T-helper 2 cell (primary cell): ENCODE results near the gene PDHB.
A peak's percentile ranks its signal among the peaks of the same experiment; 100 is the strongest.

ENCODE experiments used
- DNase-seq, 5 experiments: peaks; one replicate each; pipeline versions ENCODE4 v3.0.0 to v3.0.0-alpha.2; 2012 to 2022

PDHB gene

GRCh38 chr3:58398669-58399333, 34.8 kb downstream of the PDHB start:
- no peak for DNase-seq

DNA sequence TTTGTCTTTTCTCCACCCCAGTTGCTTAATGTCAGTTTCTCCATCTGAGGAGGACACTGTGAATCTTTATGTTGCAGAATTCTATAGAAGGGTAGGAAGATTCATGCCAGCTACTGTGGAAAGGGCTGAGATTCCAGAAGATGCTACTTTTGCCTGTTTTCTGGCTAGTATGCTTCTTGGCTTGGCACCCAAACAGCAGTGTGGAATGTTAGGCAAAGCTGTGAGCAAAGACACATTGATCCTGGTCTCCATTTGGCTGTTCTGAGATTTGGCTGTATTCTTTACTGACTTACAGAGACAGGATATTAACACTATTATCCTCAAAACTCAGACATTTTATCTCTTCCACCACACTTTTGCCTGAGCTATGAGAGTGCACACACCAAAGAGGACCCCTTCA, 39.3 kb downstream of the PDHB start:
- DNase-seq: no peak

- no peak for DNase-seq
Measured at GRCh38 chr3:58392181-58392580, 41.5 kb downstream of the PDHB start.

DNA sequence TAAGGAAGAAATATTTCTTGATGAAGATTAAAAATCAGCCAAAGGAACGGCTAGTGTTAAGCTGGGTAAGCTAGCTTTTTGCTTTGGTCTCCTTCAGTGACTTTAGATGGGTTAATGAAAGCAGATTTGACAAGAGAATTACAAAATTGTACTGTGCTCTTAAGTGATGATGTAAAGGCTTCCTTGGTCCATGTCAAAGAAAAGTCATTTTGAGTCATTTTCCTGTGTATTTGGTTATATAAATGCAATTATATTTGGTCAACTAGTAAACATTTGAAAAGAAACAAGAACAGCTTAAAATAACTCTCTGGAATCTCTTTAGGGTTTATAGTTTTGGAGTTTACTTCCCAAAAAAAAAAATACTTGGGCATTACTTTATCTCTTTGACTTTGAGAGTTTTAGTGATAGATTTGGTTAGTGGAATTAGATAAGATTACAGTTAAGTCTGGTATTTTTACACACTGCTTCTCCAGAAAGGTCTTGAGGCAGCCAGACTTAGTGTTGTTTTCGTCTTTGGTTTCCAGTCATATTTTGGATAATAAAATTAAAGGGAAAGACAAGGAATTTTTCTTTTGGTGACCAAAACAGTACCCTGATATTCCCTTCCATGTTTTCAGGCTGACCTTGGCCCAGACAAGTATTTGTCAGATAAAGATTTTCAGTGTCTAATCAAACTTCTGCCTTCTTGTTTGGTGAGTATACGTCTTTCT, 42.3 kb downstream of the PDHB start:
- no peak for DNase-seq

DNA sequence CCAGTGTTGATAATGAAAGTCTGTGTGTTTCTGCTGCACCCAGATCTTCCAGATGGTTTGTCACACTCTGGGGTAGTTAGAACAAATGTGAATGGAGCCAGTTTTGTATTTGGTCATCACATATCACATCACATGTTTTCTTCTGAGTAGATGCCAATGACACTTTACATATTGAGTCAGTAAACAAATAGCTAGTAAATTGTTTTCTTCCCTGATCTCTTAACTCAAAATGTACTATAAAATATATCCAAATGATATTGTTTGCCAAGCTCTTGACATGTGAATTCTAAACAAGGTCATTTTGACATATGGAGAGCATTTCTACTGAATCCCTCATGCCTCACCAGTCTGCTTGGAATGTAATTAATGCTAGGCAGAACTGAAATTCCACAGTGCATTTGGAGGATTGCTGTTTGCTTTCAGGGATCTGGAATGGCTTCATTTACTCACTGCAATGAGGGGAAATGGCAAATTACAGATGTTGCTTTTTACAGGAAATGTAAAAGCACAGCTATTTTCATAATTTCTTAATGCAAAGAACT, 45.0 kb downstream of the PDHB start:
- peak in 1 of 5 experiments; percentile 19 for DNase-seq

- no peak for DNase-seq
Measured at GRCh38 chr3:58387650-58388546, 45.7 kb downstream of the PDHB start.

DNA sequence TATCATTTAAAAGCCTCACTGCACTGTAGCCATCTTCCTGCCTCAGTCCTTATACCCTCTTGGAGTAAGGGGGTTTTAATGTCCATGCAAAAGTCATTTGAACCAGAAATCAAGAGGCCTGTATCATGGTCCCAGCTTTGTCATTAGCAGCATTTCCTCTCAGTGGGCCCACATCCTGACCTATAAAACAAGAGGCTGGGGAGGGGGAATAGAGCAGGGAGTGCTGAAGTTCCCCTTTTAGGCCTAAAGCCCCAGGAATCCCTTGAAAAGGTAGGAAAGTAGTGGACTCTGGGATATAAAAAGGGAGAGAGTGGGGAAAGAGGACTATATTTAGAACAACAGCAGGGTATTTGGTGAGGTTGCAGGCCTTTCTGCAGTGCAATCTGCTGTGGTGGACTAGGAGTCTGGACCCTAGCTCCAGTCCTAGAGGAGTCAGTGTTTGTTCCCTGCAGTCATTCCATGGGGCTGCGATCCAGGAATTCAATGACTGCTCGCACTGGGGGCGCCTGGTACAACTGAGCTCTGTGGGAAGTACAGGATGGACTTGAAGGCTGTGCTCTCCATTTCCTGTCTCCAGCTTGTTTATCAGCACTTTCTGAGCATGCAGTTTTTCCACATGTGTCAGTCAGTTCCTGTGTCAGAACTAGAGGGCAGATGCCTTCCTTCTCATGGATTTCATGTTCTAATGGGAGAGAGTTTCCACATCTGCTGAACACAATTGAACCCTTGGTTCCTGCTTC, 46.8 kb downstream of the PDHB start:
- no peak for DNase-seq

DNA sequence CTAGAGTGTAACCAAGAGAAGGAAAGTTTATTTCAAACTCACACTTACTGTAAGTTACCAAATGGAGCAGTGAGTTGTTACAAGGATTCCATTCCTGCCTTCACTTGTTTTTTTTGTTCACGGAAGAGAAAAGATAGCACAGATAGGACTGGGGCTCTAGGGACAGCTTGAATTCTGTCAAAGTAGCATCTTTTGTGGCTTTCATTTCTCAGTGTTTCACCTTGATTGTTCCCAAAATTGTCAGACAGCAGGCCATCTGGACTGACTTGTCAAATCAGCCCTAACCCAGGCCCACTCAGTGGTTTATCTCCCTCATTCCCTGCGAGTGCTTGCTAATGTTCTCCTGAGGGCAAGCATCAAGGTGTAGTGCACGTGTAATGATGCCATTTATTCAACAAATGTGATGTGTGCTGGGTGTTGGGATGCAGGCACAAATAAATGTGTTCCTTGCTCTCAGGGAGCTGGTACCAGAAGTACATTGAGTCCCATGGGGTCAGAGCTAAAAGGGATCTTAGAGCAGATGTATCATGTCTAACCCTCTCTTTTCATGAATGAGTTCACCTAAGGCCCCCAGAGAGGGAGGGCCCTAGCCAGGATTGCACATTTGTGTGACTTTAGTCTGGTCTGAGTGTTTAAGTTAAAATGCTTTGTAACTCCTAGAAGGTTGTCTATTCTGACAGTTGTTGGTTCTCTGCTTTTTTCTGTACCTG, 49.1 kb downstream of the PDHB start:
- no peak for DNase-seq

- DNase-seq: no peak
Measured at GRCh38 chr3:58383904-58384303, 49.7 kb downstream of the PDHB start.

- DNase-seq: no peak
Measured at GRCh38 chr3:58383476-58383875, 50.2 kb downstream of the PDHB start.

DNA sequence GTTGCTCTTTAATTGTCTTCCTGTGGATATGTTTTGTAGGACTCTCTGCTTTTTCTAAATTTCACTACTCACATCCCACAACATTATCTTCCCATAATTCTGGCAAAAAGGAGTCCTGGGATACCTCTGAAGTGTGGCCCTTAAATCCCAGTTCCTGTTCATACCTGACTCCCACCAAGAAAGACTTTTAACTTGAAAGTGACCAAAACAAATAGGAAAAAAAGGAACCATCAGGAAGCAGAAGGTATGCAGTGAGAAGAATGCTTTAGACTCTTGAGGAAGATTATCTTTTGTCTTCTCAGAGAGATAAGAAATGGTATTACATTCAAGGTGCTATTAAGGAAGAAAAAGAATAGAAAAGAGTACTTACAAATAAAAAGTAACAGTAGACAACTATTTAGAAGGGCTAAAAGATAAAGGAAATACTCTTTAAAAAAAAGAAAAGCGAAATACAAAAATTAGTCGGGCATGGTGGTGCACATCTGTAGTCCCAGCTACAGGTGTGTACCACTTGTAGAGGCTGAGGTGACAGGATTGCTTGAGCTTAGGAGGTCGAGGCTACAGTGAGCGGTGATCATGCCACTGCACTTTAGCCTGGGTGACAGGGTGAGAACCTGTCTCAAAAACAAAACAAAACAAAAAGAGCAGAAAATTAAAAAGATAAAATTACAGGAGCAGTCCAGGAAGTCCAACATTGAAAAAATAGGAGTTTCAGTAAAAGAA, 54.1 kb downstream of the PDHB start:
- DNase-seq: no peak

DNA sequence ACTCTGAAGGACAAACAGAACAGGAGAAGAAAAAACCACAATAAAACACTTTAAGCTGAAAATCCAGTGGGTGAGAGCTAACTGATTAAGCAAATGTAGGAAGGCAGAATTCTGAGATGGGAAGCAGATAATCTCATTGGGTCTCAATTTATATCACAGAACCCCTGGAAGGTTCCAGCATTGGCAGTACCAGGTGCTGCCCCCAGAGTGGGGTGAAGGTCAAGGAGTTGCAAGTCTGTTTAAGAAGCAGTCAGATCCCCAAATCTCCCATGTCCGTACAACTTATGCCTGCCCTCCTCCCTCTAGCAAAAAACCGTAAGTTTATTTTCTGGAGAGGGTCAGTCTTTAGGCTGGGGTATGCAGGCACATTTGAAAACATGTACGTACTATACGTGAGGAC, 55.9 kb downstream of the PDHB start:
- DNase-seq: no peak
